ENCODE results near the gene ACAP3. TPM values are rescaled to one million over a fixed set of nuclear protein-coding genes. Genes with fewer than 3 reads are reported as not detected.

ACAP3 gene
- total RNA-seq, 1 donor from 2014 or later = 14.7 TPM

DNA sequence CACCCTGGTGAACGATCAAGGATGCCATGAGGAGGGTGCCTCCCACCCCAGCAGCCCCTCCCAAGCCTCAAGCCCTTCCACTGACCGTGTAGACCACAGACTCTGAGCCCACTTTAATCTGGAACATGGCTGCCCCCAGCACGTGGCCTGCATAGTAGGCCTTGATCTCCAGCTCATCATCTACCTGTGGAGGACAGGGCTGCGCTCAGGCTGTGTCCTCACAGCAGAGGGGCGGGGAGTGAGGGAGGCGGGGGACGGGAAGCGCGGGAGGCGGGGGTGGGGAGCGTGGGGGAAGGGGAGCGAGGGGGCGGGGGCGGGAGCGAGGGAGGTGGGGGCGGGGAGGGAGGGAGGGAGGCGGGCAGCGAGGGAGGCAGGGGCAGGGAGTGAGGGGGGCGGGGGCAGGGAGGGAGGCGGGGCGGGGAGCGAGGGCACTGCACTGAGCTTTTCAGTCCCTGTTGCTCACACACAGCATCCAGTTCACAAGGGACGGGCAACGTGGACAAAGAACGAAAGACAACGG, 7.8 kb upstream of the ACAP3 start:
- no peak for DNase-seq (ENCODE audit: low read depth in 2 of 2)

DNA sequence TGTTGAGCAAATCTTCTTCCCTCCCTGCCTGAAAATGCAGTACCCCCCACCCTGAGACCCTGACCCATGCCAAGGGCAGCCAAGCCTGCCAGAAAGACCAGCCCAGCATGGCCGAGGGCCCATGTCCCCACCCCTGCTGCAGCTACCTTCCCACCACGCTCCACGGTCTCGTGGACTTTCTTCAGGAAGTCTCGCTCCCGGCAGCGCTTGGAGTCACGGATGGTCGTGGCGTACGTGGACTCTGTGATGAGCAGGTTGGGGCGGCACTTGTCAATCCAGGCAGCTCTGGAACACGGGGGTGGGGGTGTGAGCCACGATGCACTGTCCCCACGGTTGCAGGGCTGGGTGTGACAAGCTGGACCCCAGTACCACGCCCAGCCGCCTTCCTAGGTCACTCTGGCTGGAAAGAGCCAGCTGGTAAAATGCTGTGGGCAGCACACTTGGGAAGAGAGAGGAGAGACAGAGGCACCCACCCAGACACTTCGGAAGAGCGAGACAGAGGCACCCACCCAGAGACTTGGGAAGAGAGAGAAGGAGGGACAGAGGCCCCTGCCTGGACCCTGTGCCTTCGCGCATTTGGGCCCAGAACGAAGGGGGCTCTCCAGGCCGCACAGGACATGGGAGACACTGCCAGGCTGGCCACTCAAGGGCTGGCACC, 7.1 kb upstream of the ACAP3 start:
- no peak for DNase-seq (ENCODE audit: low read depth in 2 of 2)

DNA sequence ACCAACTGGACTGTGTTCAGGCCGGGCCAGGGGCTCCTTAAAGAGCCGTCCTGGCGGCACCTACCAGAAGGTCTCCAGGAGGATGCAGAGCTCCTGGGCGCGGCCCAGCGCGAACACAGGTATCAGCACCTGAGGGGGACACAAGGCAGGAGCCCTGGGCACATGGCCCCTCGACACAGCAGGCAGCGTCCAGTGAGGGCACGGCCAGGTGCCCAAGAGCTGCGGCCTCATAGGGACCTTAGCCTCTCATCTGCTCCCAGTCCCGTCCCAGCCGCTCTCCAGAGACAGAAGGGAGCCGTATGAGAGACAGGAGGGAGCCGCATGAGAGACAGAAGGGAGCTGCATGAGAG, 6.5 kb upstream of the ACAP3 start:
- no peak for DNase-seq (ENCODE audit: low read depth in 2 of 2)

DNA sequence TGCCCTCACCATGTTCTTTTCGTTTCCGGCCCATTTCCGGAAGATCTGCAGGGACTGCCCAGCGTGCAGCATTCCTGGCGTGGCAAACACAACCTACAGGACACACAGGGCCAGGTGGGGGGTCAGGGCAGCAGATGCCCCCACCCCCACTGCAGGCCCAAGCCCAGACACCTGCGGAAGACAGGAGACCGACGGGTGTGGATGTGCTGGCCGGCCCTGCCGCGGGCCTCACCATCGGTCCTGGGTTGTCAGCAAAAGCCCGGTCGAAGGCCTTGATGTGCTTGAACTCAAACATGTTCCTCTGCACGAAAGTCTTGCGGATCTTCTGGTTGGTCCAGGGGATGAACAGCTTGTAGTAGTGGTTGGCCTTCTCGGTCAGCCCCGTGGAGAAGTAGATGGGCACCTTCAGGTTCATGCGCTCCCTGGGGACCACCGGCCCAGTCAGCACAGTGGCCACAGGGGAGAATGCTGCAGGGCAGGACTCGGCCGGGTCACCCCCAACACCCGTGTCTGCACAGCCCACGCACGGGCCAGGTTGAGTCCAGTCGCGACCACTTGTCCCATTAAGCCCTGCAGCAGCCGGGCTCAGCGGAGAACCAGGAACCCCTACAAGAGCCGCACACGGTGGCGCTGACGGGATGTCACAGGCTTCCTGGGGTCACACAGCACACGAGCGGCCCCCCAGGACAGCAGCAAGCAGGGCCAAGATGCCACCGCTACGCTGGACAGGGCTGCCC, 5.9 kb upstream of the ACAP3 start:
- no peak for DNase-seq (ENCODE audit: low read depth in 2 of 2)

DNA sequence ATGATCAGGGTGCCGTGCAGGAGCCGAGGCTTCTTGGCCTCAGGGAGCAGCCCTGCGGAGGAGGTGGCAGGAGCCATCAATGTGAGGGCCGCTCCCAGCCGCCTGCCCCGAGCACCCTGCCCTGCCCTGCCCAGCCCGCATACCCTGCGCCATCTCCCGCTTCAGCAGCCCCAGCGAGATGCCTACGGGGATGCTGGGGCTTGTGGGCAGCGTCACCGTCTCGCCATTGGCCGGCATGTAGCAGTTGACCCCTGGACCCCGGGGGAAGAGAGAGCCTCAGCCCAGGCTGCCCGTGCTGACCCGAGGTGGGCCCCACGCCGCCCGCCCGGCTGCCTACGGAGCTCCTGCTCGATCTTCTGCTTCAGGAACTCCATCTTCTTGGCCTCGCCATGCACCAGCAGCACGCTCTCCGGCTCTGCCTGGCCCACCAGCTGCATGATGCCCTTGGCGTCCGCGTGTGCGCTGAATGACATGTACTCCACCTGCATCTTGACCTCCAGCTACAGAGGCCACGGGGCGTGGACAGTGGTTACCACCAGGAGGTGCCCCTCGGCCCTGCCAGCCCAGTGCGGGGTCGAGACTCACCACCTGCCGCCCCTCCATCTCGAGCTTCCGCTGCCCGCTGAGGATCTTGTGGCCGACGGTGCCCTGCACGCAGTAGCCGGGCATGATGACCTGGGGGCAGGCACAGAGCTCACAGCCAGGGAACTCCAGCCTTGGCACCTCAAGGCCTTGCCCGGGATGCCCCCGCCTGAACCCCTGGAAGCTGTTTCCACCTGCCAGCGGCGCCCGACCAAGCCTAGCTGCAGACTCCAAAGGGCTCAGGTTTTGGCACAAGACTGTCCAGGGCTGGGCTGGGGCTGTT, 5.0 kb upstream of the ACAP3 start:
- DNase-seq (ENCODE audit: low read depth in 2 of 2) = no peak

DNA sequence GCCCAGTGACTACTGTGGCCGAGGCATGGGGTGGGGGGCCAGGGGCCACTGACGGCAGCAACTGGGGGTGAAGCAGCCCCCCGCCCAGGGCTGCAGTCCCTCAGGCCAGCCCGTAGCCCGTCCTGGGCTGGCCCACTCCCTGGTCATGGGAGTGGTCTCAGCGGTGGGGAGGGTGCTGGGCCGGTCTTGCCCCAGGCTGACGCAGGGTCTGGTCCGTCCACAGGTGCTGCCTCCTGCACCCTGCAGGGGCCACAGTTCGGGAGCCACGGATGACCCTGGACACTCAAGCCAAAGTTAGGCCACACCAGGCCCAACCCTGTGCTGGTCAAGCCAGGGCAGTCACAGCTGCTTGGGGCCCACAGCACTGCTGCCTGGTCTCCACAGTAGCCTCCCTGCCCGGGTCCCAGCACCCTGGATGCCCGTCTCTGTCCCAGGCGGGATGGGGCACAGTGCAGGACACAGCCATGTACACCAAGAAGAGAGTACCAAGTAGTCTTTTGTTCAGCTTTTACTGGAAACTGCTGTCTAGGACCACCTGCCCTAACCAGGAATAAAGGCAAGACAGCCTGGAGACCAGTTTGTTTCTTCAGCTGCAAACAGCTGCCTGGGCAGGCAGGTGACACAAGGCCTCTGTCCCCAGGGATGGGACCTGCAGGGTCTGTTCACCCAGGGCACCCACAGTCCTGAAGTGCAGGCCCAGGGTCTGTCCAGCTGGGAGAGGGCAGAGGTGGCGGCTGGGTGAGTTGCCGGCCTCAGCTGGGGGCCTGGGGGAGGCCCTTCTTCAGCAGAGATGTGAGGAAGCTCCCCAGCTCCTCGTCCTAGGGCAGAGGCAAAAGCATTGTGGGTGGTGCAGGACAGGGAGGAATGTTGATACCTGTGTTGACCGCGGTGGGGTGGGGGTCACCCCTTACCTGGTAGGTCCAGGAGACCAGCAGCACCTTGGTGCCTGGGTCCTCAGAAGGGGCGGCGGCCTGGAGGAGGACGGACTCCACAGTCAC, 3.7 kb upstream of the ACAP3 start:
- DNase-seq (ENCODE audit: low read depth in 2 of 2) = no peak

DNA sequence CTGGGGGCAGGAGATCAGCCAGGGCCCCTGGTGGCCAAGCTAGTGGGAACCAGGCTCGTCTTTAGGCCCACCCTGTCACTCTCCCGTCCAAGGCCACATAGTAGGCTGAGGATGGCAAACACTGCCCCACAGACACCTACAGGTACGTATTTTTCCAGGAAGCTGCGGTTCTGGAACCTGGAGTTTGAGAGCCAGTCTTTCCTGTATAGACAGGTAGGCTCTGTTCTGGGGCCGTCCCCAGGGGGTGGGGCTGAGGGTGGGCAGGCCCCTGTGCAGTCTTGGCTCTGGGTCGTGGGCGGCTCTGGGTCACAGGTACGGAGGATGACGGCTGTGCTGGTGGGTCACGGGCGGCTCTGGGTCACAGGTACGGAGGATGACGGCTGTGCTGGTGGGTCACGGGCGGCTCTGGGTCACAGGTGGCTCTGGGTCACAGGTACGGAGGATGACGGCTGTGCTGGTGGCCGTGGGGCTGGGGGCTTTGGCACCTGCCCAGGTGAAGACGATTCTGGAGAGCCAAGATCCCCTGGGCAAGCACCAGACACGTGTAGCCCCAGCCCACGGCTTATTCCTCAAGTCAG, 2.8 kb upstream of the ACAP3 start:
- DNase-seq (ENCODE audit: low read depth in 2 of 2) = no peak

DNA sequence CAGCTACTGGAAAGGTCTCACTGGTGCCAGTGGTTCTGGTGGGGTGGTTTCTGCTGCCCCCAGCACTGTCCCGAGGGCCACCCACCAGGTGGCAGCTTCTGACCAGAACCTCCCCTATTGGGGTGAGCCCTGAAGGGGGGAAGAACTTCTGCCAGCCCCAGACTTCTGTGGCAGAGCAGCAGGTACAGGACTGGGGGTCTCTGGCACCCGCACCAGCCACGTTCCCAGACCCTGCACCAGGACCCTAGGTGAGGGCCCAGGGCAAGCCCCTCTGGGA, 2.3 kb upstream of the ACAP3 start:
- no peak for DNase-seq (ENCODE audit: low read depth in 2 of 2)

DNA sequence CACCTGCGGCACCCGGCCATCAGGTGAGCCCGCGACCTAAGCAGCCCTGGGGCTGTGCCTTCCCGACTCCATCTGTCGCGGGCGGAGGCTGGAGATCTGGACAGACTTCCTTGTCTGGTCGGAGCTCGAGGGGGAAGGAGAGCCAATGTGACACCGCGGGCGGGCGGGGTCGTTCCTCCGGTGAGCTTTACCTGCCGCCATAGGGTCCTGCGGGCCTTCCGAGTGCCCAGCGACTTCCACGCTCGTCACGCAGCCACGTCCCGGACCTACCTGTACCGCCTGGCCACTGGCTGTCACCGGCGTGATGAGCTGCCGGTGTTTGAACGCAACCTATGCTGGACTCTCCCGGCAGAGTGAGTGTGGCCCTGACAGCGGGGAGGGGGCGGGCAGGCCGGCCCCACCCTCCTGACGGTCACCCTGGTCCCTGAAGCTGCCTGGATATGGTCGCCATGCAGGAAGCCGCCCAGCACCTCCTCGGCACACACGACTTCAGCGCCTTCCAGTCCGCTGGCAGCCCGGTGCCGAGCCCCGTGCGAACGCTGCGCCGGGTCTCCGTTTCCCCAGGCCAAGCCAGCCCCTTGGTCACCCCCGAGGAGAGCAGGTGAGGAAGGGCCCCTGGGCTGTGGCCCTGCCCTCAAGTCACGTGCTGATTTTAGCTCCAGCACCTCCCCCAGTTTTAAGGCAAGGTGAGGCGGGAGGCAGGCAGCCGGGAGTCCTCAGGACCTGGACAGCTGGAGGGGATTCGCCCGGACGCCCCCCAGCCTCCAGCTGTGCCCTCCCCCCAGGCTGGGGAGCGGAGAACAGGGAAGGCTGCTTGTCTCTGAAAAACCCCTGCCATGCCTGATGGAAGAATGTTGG, 1.8 kb upstream of the ACAP3 start:
- no peak for DNase-seq (ENCODE audit: low read depth in 2 of 2)

DNA sequence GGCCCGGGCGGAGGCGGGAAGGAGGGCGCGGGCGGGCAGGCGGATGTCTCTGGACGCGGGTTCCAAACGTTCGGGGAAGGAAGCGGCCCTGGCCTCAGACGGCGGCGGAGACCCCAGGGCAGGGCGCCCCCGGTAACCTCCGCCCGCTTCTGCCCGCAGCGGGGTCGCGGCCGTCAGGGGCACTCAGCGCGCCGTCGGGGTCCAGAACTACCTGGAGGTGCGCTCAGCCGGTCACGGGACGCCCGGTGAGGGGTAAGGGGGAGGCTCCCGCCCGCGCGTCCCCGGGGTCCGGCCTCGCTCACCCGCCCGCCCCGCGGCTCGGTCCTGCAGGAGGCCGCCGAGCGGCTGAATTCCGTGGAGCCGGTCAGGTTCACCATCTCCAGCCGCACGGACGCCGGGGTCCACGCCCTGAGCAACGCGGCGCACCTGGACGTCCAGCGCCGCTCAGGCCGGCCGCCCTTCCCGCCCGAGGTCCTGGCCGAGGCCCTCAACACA, 1.1 kb upstream of the ACAP3 start:
- no peak for DNase-seq (ENCODE audit: low read depth in 2 of 2)

DNA sequence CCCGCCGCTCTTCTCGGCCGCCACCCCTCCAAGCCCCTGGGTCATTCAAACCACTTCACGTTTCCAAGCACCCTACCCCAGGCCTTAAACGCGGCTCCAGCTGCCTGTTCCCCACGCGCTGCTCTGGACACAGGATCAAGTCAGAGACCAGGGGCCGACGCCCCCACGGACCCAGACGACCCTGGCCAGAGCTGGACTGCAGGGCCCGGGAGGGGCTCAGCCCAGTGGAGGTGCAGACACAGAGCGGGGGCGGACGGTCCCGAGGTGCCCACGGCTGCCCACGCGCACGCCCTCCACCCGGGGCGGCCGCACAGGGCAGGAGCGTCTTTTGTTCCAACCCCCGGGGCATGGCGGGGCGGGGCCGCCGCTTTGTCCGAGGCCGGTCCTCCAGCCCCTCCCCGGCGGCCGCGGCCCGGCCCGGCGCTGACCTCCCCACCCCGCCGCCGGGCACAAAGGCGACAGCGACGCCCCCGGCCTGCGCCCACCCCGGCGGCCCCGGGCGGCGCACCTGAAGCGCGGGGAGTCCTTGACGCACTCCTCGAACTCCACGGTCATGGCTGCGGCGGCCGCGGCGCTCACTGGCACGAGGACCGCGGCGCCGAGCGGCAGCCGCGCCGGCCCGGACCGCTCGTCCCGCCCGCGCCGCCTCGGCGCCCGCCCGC, 338 bp downstream of the ACAP3 start:
- peak; percentile 35 to 37 for DNase-seq (ENCODE audit: low read depth in 2 of 2)

DNA sequence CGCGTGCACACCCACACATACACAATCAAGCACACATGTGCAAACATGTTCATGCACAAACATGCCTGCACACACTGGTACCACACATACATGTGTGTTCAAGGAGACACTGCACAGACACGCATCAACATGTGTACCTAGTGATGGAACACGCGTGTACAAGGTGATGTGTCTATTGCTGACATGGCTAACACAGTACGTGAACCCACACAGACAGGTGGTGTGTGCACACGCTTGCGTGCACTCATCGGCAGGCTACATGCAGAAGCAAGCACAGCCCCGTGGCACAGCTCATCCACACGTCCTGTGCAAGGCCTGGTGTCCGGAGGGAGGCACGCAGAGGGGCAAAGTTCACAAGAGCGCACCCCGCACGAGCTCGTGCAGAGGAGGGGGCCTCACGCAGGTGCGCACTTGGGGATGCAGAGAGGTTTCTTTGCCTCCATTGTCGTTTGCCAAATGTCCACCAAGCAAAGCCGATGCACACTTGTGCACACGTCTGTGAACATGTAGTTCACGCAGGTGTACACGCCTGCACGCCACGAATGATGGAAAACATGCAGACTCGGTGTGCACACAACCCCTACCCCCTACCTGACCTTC, 969 bp downstream of the ACAP3 start:
- no peak for DNase-seq (ENCODE audit: low read depth in 2 of 2)

DNA sequence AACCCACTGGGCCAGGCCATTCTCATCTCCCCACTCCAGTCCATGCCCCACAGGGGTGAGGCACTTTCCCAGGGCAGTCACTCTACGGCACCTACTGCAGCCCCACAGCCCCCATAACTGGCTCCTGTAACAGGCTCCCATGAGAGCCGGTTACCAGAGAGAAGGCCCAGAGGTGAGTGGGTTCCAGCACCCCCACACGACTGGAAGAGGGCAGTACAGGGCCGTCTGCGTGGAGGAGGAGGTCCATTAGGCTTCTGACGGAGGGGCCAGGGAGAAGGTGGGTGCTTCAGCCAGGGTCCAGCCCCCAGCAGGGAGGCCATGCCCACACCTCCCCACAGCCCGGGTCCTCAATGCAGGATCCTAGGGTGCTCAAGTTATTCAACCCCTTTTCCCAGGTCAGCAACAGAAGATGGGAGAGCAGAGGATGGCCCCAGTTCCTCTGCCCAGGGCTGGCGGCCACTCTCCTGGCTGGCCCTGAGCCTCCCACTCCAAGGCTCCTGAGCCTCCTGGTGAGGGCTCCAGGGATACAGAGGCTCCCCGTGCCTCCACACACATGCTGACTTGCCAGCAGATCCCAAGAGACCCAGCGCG, 1.6 kb downstream of the ACAP3 start:
- no peak for DNase-seq (ENCODE audit: low read depth in 2 of 2)

DNA sequence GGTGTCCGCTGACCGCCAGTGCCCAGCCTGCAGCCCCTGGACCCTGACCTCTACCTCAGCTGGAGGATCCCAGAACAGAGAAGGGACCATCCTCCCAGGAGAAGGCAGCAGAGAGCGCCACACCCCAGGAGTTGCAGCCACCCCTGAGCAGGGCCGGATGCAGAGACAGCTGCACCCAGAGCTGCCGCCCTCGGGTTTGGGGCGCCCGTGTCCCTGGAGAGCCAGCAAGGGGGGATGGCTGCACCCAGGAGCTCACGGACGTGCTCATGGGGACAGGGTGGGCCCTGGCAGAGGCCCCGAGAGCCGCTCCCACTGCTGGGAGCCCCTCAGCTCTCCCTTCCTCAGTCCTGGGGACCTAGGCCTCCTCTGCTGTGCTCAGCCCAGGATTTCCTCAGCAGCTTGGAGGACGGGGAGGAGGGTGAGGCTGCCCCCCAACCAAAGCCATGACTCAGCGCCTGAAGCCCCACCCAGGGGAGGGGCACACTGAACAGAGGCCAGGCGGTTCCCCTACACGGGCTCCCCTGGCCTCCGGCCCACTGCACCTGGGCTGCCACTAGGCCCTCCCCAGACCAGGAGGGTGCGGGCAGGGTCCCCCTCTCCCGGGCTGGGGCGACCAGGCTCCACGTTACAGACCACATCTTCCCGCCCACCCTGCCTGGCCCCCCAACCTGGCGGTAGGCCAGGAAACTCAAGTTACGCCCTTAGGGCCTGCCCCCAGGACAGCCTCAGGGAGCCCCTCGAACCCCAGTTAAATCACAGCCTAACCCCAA, 2.2 kb downstream of the ACAP3 start:
- DNase-seq (ENCODE audit: low read depth in 2 of 2) = peak; percentile 40 to 61

DNA sequence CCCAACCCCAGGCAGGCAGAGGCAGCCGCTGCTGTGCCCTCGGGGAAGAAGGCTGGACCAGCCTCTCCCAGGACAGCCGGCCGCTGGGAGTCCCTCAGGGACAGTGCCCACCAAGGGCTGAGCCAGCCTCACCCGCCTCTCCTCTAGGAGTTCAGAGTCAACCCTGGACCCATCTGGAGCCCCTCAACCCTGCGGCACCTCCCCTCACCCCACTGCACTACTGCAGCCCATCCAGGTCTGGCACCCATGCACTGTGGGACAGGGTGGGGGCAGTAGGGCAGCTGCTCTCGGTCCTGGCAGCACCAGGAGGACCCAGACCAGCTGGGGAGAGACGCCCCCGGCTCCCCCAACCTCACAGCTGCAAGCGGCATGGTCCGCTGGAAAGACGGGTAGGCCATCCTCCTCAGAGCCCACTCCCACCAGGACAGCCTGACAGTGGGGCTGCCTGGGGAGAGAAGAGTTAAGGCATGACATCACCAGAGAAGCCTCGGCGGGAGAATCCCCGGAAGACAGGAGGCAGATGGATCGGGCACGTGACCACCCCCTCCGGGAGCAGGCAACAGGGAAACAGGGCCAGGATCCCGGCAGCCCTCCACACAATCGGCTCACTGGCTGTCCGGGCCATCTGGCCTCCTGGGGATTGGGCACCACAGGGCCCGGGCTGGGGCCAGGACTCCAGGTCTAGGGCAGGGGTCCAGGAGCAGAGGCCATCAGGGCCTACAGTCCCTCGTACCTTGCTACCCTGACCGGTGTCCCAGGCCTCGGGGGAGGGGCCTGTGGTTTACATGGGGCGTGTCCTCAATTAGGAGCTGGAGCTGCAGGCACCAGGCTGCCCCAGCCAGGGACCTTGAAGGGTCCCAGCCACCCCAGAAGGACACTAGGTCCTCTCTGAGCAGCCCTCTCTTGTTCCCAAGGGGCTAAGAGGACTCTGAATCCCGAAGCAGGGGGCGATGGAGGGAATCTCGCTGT, 3.1 kb downstream of the ACAP3 start:
- DNase-seq (ENCODE audit: low read depth in 2 of 2) = peak; percentile 58 to 67

DNA sequence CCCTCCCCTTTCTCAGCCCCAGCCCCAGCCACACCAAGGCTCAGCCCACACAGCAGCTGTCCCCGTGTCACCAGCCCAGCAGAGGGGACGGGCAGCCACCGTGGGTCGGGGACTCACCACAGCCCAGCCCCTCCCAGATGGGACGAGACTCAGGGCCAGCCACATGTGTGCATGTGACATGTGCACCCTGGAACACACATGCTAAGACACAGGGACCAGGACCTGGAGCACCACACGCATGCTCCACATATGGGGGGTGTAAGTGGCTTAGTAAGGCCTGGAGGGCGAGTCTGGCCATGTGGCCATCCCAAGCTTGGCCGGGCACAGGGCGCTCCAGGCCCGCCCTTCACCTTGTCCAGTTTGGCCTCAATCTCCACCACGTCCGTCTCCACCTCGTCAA, 4.0 kb downstream of the ACAP3 start:
- no peak for DNase-seq (ENCODE audit: low read depth in 2 of 2)

Measured in lung microvascular endothelial cell (primary cell).